GM21717 (cell line): Measurements from ENCODE around the gene CLCF1.
"Not testable (repeated sequence)": the region's sequence is repeated elsewhere in the genome, so short reads cannot be mapped to it uniquely, and the experiment has no call there.

Experiments used
- ATAC-seq: cut with Tn5 transposase; IDR thresholded peaks from one replicate; pipeline ENCODE4 v1.9.1; 2021; ENCODE audit warnings: mild to moderate bottlenecking, moderate library complexity; ENCODE audit not compliant: unreplicated experiment

The CLCF1 gene

GRCh38 chr11:67345247-67345919, 28.0 kb downstream of the CLCF1 start:
- no peak for ATAC-seq

- ATAC-seq: no peak
Measured at GRCh38 chr11:67344264-67344663, 29.1 kb downstream of the CLCF1 start.

- no peak for ATAC-seq
Measured at GRCh38 chr11:67337257-67337656, 36.1 kb downstream of the CLCF1 start.

- no peak for ATAC-seq
Measured at GRCh38 chr11:67332081-67332691, 41.2 kb downstream of the CLCF1 start.

- ATAC-seq: no peak
Measured at GRCh38 chr11:67323526-67323925, 49.9 kb downstream of the CLCF1 start.

GRCh38 chr11:67322049-67322448, 51.3 kb downstream of the CLCF1 start:
- ATAC-seq: no peak

GRCh38 chr11:67321313-67321871, 52.0 kb downstream of the CLCF1 start:
- no peak for ATAC-seq

- no peak for ATAC-seq
Measured at GRCh38 chr11:67320691-67321090, 52.7 kb downstream of the CLCF1 start.

- ATAC-seq: no peak
Measured at GRCh38 chr11:67320011-67320410, 53.4 kb downstream of the CLCF1 start.

GRCh38 chr11:67318876-67319275, 54.5 kb downstream of the CLCF1 start:
- ATAC-seq: not testable (repeated sequence)

- peak; percentile 10 for ATAC-seq
Measured at GRCh38 chr11:67317888-67318555, 55.4 kb downstream of the CLCF1 start.

GRCh38 chr11:67317205-67317887, 56.1 kb downstream of the CLCF1 start:
- peak; percentile 69 for ATAC-seq

- no peak for ATAC-seq
Measured at GRCh38 chr11:67316882-67317204, 56.6 kb downstream of the CLCF1 start.

- ATAC-seq: no peak
Measured at GRCh38 chr11:67315325-67315909, 58.0 kb downstream of the CLCF1 start.

- ATAC-seq: no peak
Measured at GRCh38 chr11:67314218-67314617, 59.2 kb downstream of the CLCF1 start.
